ENCODE results near the gene CTR9.
"Not testable (repeated sequence)": the region's sequence is repeated elsewhere in the genome, so short reads cannot be mapped to it uniquely, and the experiment has no call there.

Gene CTR9

GRCh38 chr11:10822491-10822890 is 71.4 kb downstream of the CTR9 start:
- not testable (repeated sequence) for DNase-seq (ENCODE audit: low spot score)

DNA sequence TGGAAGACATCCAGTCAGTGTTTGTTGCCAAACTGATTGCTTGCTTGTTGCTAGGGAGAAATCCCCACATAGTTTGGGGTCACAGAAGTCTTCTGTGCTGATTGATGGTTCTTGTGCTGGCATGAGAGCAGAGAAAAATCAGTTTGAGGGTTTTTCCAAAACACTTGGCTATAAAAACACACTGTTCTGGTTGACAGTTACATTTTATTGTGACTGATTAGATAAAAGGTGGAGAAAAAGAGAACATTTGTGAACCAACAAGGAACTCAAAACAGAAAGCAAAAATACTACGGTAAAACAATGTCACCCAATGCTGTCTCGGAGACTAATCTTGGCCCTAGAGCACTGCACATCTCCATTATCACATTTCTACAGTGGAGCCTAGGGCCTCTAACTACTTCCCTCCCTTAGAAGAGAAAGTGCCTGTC is 72.1 kb downstream of the CTR9 start:
- DNase-seq (ENCODE audit: low spot score): no peak

DNA sequence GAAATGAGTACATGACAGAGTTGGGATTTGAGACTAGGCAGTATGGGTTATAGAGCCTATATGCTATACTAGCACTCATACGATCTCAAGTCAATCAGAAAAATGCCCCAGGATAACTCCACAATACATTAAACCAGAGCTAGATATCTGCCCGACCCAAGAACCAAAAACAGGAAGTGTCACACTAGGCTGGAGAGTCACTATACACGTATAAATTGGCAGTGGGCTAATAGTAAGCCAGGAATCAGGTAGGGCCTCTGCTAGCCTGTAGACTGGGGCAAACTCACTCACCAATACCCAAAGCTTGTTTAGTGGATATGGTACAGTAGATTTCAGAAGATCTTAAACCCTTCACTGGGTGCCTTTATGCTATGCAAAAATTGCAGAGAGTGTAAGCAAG is 73.8 kb downstream of the CTR9 start:
- peak; percentile 47 for DNase-seq (ENCODE audit: low spot score)

DNA sequence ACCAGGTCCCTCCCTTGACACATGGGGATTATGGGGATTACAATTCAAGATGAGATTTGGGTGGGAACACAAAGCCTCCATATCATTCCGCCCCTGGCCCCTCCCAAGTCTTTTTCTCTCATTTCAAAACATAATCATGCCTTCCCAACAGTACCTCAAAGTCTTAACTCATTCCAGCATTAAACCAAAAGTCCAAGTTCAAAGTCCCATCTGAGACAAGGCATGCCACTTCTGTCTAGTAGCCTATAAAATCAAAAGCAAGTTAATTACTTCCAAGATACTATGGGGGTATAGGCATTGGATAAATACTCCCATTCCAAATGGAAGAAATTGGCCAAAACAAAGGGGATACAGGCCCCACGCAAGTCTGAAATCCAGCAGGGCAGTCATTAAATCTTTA is 77.4 kb downstream of the CTR9 start:
- DNase-seq (ENCODE audit: low spot score): no peak

DNA sequence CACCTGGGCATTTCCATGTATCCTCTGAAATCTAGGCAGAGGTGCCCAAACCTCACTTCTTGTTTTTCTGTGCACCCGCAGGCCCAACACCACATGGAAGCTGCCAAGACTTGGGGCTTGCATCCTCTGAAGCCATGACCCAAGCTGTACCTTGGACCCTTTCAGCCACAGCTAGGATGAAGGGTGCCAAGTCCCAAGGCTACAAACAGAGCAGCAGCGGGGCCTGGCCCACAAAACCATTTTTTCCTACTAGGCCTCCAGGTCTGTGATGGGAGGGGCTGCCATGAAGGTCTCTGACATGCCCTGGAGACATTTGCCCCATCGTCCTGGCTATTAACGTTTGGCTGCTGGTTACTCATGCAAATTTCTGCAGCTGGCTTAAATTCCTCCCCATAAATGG is 78.1 kb downstream of the CTR9 start:
- DNase-seq (ENCODE audit: low spot score): no peak
